CD4-positive, alpha-beta T cell treated with Interleukin-21 for 1 hour (primary cell): ENCODE data around the gene SEPTIN7.

Experiments
- DNase-seq: peaks from one replicate; pipeline ENCODE4 v3.0.0-alpha.2; 2020

The SEPTIN7 gene

GRCh38 chr7:35839860-35840854 lies 39.3 kb downstream of the SEPTIN7 start:
- DNase-seq, result no peak

- no peak for DNase-seq
These were observed 46.1 kb downstream of the SEPTIN7 start for GRCh38 chr7:35846816-35847412.

DNA sequence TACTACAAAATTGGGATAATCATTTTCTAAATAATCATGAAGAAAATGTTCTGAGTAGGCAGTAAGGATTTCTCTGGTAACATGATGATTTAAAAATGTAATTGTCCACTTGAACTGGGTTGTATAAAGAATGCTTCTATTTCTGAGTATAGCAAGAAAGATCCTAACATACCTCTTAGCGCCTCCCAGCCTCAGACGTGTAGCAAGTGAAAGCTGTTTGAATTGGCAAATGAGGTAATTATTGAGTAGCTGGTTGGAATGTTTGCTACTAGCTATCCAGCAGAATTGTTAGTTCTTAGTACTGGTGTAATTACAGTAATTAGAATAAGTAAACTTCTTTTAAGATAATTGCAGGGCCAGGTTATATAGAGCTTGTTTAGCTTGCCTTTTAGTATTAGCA lies 47.9 kb downstream of the SEPTIN7 start:
- DNase-seq, result no peak

- DNase-seq, result no peak
These were observed 48.4 kb downstream of the SEPTIN7 start for GRCh38 chr7:35849158-35849831.

DNA sequence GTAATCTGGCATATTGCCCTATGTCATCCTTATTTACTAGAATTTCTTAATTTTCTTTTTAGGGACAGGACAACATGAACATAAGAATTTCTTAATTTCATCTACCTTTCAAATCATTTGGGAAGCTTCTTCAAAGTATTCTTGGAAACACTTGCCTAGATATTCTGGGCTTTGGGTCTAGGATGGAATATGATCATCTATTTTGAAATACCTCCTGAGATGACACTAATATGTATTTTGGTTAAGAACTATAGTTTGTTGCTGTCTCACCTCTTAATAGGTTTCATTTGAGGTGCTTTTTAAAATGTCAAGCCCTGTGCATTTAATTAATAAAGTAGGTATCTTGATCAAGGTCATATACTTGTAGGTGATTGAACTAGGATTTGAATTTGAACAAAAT lies 49.1 kb downstream of the SEPTIN7 start:
- no peak for DNase-seq
